ENCODE measurements around the gene ABCA2. TPM values are rescaled to one million over a fixed set of nuclear protein-coding genes. Genes with fewer than 3 reads are reported as not detected.

Gene ABCA2
- total RNA-seq, 6 experiments from 2014 or later = 18.3 to 36.3 (median 23.6) TPM

DNA sequence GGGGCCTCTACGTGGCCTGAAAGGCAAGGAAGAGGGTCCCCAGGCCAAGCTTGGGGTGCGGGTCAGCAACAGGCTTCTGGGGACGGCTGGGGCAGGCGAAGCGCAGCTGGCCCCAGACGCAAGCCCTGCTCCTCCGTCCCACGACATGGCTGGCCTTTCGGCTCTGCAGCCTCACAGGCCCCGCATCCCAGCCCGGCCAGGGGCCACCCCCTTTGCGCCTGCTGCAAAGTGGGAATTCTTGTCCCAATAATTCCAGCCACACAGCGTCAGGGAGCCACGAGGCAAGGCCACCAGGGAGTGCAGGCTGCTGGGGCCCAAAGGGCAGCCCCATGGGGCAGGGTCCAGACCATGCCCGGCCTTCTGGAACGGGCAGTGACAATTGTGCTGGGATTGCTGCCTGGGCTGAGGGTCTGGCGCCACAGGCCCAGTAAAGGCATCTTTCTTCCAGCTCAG, 26.9 kb upstream of the ABCA2 start:
- H3K9me3 Mint-ChIP-seq = no peaks in the 10 kb centered on the region
- TF ChIP-seq, protein P1, sequence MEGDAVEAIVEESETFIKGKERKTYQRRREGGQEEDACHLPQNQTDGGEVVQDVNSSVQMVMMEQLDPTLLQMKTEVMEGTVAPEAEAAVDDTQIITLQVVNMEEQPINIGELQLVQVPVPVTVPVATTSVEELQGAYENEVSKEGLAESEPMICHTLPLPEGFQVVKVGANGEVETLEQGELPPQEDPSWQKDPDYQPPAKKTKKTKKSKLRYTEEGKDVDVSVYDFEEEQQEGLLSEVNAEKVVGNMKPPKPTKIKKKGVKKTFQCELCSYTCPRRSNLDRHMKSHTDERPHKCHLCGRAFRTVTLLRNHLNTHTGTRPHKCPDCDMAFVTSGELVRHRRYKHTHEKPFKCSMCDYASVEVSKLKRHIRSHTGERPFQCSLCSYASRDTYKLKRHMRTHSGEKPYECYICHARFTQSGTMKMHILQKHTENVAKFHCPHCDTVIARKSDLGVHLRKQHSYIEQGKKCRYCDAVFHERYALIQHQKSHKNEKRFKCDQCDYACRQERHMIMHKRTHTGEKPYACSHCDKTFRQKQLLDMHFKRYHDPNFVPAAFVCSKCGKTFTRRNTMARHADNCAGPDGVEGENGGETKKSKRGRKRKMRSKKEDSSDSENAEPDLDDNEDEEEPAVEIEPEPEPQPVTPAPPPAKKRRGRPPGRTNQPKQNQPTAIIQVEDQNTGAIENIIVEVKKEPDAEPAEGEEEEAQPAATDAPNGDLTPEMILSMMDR (IDR thresholded peaks at IDR 0.05) = no peak
- no peak for DNase-seq
- H3K27ac Mint-ChIP-seq = no peak overlapping the region
- no peaks in the 10 kb centered on the region for H3K36me3 Mint-ChIP-seq (ENCODE audit: low read depth)
- H3K4me1 Mint-ChIP-seq (ENCODE audit: low read depth) = peaks cover 6% of the 10 kb centered on the region
- H3K4me3 Mint-ChIP-seq = no peak overlapping the region
- peaks cover 12% of the 10 kb centered on the region for H3K27me3 Mint-ChIP-seq (ENCODE audit: insufficient read depth)

DNA sequence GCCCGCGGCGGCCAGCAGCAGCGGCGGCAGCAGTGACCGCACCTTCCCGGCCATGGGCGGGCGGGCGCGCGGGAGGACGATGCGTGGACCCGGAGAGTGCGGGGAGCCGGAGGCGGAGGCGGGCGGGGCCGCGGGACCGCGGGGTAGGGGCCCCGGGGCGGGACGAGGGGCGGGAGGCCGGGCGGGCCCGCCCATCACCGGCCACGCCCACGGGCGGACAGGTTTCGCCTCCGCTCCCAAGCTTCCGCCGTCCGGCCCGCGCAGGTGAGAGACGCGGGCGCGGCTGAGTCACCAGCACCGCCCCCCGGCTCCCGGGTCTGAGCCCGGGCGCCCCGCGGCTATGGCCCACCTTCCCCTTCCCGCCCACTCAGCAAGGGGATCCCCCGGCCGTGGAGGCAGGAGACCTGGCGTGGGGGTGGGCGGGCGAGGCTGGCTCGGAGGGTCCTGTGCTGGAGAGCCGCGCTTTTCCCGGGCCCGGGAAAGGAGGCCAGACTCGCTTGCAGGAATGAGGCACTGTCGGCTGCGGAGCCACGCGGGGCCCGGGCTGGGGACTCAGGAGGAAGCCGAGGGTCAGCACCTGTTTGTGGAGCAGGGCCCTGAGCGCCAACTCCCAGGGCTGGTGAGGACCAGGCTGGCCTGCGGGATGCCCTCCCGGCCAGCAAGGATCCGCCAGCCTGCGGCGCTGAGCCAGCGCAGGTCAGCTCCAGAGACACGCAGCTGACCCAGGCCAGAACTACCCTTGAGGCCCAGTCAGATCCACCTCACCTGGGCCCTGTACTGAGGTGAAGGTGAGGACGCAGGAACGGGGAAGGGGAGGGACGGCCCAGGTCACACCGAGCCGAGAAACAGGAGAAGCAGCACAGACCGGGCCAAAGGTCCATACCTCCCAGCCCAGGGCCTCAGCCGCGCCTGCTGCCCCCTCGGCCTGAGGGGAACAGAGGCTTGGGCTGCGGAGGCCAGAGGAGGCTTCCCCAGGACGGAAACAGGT, 26.2 kb upstream of the ABCA2 start, which contains the start of gene ENTPD2:
Gene ENTPD2, minus strand, starts transcription at position 118 of the 988 bp plus-strand sequence. Its CDS starts 64 bp downstream, at position 54.
- Mint-ChIP-seq H3K4me1 (ENCODE audit: low read depth) (peaks cover 6% of the 10 kb centered on the region), H3K4me3 (no peak within 1 kb of the TSS), H3K36me3 (ENCODE audit: low read depth) (no peaks in the 10 kb centered on the region), H3K27me3 (ENCODE audit: insufficient read depth) (peaks cover 17% of the 10 kb centered on the region), H3K27ac (no peak within 1 kb of the TSS), H3K9me3 (no peaks in the 10 kb centered on the region)
- TF ChIP-seq, protein P1 (IDR thresholded peaks at IDR 0.05) = no peak
- no peak for DNase-seq

DNA sequence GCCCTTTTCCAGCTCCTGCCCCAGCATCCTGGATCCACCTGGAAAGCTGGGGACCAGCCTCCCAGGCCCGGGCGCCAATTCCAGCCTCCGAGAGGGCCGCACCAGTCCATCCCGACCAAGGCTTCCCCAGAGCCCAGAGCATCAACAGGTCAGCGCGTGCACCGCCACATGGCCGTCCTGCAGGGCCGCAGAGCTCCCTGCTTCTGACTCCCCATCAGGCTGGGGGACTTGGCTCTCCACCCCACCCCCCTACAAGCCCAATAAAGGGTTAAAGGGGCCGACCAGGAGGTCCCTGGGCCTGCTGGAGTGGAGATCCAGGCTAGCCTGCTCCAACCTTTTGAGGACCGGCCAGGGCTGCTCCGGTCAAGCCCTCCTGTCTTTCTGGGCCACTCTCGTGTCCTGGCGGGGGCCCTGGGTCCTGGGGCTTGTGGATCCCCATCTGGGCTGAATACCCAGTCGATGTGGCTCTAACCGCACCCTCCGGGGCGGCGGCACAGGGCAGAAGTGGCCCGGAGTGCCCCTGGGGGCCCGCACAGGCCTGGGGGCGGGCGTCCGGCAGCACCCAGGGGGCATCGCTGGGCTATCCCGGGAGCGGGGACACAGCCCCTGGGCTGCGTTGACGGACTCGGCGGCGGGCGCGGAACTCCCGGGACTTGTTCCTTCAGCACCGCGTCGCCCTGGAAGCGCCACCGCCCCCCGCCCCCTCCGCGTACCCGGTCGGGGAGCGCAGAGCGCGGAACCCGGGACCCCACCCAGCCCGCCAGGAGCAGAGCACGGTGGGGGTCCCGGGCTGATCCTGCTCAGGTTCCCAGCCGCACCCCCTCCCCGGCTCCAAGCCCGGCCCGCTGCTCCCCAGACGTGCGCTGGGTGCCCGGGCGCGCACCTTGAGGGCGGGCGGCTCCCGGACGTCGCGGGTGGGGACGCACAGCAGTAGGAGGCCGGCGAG, 25.2 kb upstream of the ABCA2 start:
- peaks cover 6% of the 10 kb centered on the region for H3K4me1 Mint-ChIP-seq (ENCODE audit: low read depth)
- no peak overlapping the region for H3K27ac Mint-ChIP-seq
- H3K36me3 Mint-ChIP-seq (ENCODE audit: low read depth) = no peaks in the 10 kb centered on the region
- H3K27me3 Mint-ChIP-seq (ENCODE audit: insufficient read depth) = peaks cover 17% of the 10 kb centered on the region
- H3K4me3 Mint-ChIP-seq = no peak overlapping the region
- TF ChIP-seq, protein P1 (IDR thresholded peaks at IDR 0.05) = no peak
- no peaks in the 10 kb centered on the region for H3K9me3 Mint-ChIP-seq
- no peak for DNase-seq

- Mint-ChIP-seq H3K4me1 (ENCODE audit: low read depth) (peaks cover 6% of the 10 kb centered on the region), H3K27me3 (ENCODE audit: insufficient read depth) (peaks cover 15% of the 10 kb centered on the region), H3K9me3 (no peaks in the 10 kb centered on the region), H3K27ac (no peak overlapping the region), H3K36me3 (ENCODE audit: low read depth) (no peaks in the 10 kb centered on the region), H3K4me3 (no peak overlapping the region)
- no peak for DNase-seq
- TF ChIP-seq, protein P1 (IDR thresholded peaks at IDR 0.05) = no peak
Observed at GRCh38 chr9:137052293-137052692, 24.3 kb upstream of the ABCA2 start.

DNA sequence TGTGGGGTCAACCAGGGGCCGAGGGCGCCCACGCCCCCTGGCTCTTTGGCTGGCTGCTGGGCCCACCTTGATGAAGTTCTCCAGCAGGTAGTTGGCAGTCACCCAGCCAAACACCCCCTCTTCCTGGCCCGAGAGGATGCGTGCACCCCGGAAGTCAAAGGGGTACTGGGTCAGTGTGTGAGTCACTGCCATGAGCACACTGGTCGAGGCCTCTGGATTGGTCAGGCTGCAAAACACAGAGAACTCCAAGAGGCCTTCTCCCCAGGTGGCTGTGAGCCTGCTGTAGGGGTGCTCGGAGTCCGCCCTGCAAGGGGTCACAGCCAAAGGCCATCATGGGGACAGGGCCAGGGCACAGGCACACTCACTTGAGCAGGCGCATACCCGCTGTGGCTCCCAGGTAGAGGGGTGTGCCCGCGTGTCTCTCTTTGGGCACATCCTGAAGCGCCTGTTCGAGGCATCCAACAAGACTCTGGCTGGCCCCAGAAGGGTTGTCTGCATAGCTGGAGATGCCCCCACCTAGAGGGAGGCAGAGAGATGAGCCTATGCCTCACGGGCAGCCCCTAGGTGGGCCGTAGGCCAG, 23.2 kb upstream of the ABCA2 start:
- Mint-ChIP-seq H3K9me3 (no peaks in the 10 kb centered on the region), H3K27me3 (ENCODE audit: insufficient read depth) (peaks cover 15% of the 10 kb centered on the region), H3K27ac (no peak overlapping the region), H3K4me3 (no peak overlapping the region), H3K4me1 (ENCODE audit: low read depth) (peaks cover 6% of the 10 kb centered on the region), H3K36me3 (ENCODE audit: low read depth) (no peaks in the 10 kb centered on the region)
- TF ChIP-seq, protein P1 (IDR thresholded peaks at IDR 0.05) = no peak
- DNase-seq = no peak
